Stimulated activated CD4-positive, alpha-beta T cell treated with anti-CD3 and anti-CD28 coated beads, Interleukin-4, amount 100 ng/mL, for 1 hour (primary cell): ENCODE measurements around the gene THAP12.

Source experiments
- DNase-seq: peaks from one replicate; pipeline ENCODE4 v3.0.0-alpha.2; 2020

Gene THAP12

DNA sequence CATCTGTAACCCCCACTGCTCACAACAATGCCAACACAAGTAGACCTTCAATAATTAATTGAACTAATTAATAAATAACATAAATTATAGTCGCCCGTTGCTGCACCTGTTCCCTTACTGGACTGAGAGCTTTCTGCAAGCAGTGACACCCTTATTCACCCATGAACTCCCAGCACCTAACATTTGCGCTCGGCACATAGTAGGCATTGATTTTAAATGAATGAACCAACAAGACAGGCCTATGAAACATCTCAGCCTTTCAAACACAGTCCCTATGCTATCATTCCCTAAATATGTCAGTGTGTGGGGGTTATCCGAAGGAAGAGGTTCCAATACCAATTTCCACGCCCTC lies 1.1 kb downstream of the THAP12 start:
- DNase-seq, result no peak

DNA sequence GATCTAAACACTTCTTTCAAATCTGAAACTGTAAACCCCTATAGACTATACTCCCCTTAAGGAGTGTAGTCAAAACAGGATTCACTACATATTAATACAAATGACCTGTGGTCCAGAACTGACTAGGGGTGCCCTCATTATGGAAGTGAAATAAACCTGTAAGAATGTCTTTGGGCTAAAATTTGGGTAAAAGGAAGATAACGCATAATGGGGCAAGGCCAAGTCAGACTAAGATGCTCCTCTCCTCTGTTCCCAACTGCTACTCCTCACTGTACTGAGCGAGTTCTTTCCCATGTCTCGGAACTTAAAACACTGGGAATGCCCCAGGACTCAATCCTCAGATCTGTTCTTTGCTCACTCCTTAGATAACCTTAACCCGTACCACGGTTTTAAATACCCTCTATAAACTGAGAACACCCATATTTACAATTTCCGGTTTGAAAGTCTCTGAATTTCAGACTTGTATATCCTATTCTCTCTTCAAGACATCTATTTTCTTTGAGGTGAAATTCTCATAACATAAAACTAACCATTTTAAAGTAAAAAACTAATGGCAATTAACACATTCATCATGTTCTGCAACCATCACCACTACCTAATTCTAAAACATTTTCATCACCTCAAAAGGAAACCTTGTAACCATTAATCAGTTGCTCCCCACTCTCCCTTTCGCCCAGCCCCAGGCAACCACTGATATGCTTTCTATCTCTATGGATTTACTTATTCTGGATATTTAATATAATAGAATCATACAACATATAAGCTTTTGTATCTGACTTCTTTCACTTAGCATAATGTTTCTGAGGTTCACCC lies 4.0 kb downstream of the THAP12 start:
- no peak for DNase-seq

- DNase-seq, result peak; percentile 21
Observed at GRCh38 chr11:76371170-76371569, 9.8 kb downstream of the THAP12 start.

- DNase-seq, result no peak
Observed at GRCh38 chr11:76369406-76369805, 11.5 kb downstream of the THAP12 start.

- no peak for DNase-seq
Observed at GRCh38 chr11:76368490-76368889, 12.4 kb downstream of the THAP12 start.

DNA sequence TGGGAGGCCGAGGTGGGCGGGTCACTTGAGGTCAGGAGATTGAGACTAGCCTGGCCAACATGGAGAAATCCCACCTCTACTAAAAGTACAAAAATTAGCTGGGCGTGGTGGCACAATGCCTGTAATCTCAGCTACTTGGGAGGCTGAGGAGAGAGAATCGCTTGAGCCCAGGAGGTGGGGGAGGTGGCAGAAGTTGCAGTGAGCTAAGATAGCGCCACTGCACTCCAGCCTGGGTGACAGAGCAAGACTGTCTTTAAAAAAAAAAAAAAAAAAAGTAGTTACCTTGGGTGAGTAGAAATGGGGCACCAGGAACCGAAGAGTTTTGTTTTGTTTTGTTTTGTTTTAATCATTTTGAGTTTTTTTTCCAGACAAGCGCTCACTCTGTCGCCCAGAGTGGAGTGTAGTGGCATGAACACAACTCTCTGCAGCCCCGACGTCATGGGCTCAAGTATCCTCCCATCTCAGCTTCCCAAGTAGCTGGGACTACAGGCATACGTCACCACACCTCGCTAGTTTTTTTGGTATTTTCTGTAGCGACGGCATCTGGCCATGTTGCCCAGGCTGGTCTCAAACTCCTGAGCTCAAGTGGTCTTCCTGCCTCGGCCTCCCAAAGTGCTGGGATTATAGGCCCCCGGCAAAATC lies 15.8 kb downstream of the THAP12 start:
- no peak for DNase-seq

GRCh38 chr11:76362716-76363115 lies 18.2 kb downstream of the THAP12 start:
- DNase-seq, result no peak

GRCh38 chr11:76361776-76362175 lies 19.2 kb downstream of the THAP12 start:
- no peak for DNase-seq

GRCh38 chr11:76361374-76361773 lies 19.6 kb downstream of the THAP12 start:
- no peak for DNase-seq

DNA sequence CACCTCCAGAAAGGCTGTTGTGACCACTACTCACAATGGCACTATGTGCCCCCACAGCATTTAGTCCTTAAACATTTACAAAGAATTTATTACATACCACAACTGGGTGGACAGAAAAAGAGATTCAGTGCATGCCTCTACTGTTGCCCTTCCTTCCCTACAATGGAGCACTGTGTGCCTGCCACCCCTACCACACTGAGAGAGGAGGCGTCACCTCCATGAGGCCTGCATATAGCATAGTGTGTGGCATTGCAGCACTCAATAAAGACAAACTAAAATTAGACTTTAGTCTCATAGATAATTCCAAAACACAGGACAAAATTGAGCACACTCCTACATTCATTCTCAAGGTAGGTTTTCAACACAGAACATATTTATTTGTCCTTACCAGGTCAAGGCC lies 25.8 kb downstream of the THAP12 start:
- no peak for DNase-seq

DNA sequence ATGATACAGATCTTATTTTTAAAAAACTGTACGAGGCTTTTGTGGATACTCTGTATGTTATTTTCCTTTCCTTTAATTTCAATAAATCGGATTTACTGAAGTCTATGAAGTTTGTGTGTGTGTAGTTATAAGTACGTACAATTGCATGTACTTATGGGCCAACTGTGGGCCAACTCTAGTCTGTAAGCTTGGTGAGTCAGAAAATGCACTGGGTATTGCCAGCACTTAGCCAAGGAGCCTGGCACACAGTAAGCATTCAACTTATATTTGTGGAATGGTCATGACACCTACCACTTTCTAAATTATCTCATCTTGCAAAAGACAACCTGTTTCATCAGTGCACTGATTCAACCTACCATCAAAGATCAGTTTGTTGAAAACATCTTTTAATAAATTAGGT lies 32.6 kb downstream of the THAP12 start:
- no peak for DNase-seq

GRCh38 chr11:76347466-76347865 lies 33.5 kb downstream of the THAP12 start:
- no peak for DNase-seq

DNA sequence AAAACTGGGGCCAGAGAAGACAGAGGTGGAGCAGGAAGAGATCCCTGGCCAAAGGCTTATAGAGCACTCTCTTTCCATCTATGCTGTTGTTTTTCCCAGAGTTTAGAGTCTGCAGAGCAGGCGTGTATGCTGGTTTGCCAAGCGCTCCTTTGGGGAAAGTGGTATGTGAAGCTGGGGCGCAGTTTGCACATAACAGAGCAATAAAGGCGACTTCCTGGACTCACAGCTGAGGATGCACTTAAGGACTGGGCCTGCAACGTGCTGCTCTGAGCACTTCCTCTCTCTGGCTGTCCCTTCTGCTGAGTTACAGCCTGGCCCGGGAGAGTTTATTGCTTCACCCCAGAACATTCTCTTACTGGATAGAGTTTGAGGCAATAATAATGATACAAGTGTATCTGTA lies 41.7 kb downstream of the THAP12 start:
- DNase-seq, result no peak

- no peak for DNase-seq
Observed at GRCh38 chr11:76337923-76338322, 43.0 kb downstream of the THAP12 start.

GRCh38 chr11:76337469-76337868 lies 43.5 kb downstream of the THAP12 start:
- no peak for DNase-seq

DNA sequence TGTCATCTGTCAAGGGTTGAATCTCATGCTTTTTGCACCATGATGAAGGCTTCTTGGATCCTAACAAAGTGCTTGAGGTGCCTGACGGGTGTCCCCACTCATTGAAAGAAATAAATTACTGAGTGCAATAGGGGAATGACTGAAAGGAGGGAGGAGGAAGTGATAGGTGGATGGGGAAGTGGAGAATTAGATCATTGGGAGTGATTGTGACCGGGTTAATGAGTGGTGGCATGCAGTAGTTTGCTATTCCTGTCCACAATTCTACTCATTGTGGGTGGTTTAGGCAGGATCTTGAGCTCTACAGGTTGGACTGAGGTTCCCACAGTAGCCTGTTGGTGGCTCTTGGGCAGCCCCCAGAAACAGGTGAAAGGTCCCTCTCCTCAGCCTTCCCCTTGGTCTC lies 44.3 kb downstream of the THAP12 start:
- no peak for DNase-seq

DNA sequence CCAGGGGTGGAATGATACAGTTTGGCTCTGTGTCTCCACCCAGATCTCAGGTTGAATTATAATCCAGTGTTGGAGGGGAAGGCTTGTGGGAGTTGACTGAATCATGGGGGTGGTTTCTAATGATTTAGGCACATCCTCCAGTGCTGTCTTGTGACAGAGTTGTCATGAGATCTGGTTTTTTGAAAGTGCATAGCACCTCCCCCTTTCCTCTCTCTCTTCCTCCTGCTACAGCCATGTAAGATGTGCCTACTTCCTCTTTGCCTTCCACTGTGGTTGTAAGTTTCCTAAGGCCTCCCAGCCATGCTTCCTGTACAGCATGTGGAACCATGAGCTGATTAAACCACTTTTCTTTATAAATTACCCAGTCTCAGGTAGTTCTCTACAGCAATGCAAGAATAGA lies 45.1 kb downstream of the THAP12 start:
- DNase-seq, result no peak

GRCh38 chr11:76334826-76335389 lies 46.0 kb downstream of the THAP12 start:
- DNase-seq, result no peak

GRCh38 chr11:76330651-76331050 lies 50.3 kb downstream of the THAP12 start:
- DNase-seq, result no peak

DNA sequence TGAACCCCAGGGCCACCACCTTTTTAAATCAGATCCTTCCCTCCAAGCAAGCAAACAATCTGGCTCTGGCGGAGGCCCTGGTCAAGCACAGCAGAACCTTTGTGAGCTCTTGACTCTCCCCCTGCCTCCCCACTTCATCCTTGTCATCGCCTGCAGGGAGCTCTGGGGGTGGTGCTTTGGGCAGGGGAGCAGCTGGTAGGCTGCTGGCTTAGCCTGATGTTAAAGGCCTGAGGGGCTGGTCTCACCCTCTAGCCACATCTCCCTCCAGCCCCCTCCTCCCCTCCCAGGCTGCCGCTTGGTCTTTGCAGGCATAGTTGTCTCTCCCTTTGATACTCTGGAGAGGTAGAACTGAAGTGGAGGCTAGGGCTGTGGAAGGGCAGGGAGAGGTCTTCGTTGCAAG lies 50.9 kb downstream of the THAP12 start:
- no peak for DNase-seq

GRCh38 chr11:76329084-76329648 lies 51.8 kb downstream of the THAP12 start:
- DNase-seq, result no peak

DNA sequence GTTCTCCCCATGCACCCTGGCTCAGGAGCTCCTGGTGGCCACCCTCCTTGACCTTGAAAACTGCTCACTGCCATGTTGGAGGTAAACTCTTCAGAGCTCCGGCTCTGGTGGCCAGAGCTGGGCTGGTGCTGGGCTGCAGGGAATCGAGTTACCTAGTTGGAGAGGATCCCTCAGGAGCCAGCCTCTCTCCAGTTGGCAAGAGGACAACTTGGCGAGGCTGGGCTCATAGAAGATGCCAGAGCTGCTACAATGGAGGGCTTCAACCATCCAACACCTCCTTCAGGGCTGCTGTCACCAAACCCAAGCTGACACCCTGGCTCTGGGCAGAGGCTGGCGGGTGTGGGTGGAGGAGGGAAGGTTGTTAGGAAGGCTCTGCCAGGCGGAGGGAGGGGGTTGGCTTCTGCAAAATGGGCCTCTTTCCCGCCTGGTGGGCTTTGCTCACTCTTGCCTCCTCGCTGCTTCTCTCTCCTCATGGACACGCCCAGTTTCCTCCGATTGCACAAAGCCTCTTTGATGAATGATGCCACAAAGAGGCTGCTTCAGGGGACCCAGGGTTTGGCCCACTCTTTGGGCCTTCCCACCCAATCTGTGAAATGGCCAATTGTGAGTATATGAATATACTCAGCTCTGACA lies 53.1 kb downstream of the THAP12 start:
- no peak for DNase-seq

- DNase-seq, result no peak
Observed at GRCh38 chr11:76327202-76327601, 53.7 kb downstream of the THAP12 start.

- DNase-seq, result no peak
Observed at GRCh38 chr11:76325185-76325584, 55.7 kb downstream of the THAP12 start.
